Measurements from ENCODE around the gene SDC4. TPM values are rescaled to one million over a fixed set of nuclear protein-coding genes. Genes with fewer than 3 reads are reported as not detected.

Gene SDC4
- total and polyA plus RNA-seq, 2 donors: 28.9 to 110 TPM

- no peak for DNase-seq (ENCODE audit: extremely low spot score)
- H3K27ac ChIP-seq (ENCODE audit: low read depth): no peak overlapping the region
- H3K4me1 ChIP-seq (ENCODE audit: insufficient read depth): peaks cover 2% of the 10 kb centered on the region
- no peak overlapping the region for H3K4me3 ChIP-seq (ENCODE audit: low read depth, low read length)
- H3K36me3 ChIP-seq (ENCODE audit: insufficient read depth): no peaks in the 10 kb centered on the region
- WGBS: 91% methylated on average over 52 of the region's 52 CpGs
Observed at GRCh38 chr20:45297786-45298497, 50.3 kb downstream of the SDC4 start.

DNA sequence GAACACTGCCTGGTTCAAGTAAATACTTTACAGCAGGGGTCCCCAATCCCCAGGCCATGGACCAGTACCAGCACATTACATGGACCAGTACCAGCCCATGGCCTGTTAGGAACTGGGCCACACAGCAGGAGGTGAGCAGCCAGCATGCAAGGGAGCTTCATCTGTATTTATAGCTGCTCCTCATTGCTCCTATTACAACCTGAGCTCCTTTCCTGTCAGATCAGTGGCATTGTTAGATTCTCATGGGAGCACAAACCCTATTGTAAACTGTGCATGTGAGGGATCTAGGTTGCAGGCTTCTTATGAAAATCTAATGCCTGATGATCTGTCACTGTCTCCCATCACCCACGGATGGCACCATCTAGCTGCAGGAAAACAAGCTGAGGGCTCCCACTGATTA, 53.6 kb downstream of the SDC4 start:
- 96% methylated on average over 1 of the region's 1 CpG for WGBS
- no peak overlapping the region for H3K27ac ChIP-seq (ENCODE audit: low read depth)
- DNase-seq (ENCODE audit: extremely low spot score): no peak
- H3K4me1 ChIP-seq (ENCODE audit: insufficient read depth): peaks cover 2% of the 10 kb centered on the region
- H3K36me3 ChIP-seq (ENCODE audit: insufficient read depth): no peaks in the 10 kb centered on the region
- no peak overlapping the region for H3K4me3 ChIP-seq (ENCODE audit: low read depth, low read length)

- Histone ChIP-seq H3K27ac (ENCODE audit: low read depth) (no peak overlapping the region), H3K4me1 (ENCODE audit: insufficient read depth) (peaks cover 2% of the 10 kb centered on the region), H3K4me3 (ENCODE audit: low read depth, low read length) (no peak overlapping the region), H3K36me3 (ENCODE audit: insufficient read depth) (no peaks in the 10 kb centered on the region)
- 59% methylated on average over 5 of the region's 5 CpGs for WGBS
- DNase-seq (ENCODE audit: extremely low spot score): no peak
Observed at GRCh38 chr20:45294003-45294368, 54.2 kb downstream of the SDC4 start.

DNA sequence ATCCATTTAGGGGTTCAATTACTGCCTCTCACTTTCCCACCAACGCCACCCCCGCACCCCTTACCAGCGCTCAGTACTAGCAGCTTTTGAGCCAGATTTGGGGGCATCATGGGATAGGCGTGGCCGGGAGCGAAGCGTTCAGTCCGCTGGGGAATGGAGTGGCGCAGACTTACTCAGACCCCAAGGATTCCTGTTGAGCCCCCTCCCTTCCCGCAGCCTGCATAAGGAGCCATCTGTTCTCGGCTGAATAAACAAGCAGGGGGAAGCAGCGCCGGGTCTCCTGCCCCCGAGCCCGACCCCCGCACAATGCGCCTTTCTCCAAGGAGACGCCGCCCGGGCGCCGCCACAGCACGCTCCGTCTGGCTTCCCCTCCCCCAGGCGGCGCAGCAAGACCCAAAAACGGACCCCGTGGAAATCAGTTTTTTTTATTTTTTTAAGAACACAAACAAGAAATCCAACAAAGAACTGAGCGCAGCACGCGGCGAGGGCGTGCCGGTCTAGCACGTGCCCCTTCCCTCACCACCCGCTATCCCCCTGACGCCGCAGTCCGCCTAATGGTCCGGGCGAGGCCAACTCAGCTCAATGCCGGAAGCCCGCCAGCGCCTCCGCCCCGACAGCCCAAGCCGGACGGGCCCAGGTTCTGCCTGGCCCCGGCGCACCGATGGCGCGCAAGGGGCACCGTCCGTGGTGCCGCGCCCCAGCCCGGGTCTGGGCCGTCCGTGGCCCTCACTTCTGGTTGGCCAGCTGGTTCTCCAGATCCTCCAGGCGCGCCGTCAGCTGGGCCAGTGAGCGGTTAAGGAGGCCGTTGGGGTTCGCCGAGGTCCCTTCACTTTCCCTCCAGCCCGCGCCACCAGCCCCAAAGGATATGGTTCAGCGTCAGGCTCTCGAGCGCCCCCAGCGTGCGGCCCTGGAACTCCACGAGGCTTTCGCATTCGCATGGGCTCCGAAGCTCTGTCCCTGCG, 54.9 kb downstream of the SDC4 start:
- Histone ChIP-seq H3K36me3 (ENCODE audit: insufficient read depth) (no peaks in the 10 kb centered on the region), H3K4me3 (ENCODE audit: low read depth, low read length) (peak overlapping the region; percentile 47), H3K4me1 (ENCODE audit: insufficient read depth) (peaks cover 2% of the 10 kb centered on the region), H3K27ac (ENCODE audit: low read depth) (no peak overlapping the region)
- WGBS: 2% methylated on average over 79 of the region's 79 CpGs
- DNase-seq (ENCODE audit: extremely low spot score): peak; percentile 35

DNA sequence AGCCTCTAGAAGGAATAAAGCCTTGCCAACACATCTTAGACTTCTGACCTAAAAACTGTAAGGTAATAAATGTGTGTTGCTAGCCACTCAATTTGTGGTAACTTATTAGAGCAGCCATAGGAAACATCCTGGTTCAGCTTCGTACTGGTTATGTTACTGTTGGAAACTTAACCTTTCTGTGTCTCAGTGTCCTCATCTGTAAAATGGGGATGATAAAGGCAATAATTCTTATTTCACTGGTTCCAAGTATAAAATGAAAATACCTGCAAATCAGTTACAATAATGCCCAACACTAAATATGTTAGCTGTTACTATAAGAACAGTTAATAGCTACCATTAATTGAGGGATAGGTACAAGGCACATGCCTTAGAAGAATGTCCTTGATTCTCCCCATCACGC, 55.9 kb downstream of the SDC4 start:
- Histone ChIP-seq H3K4me1 (ENCODE audit: insufficient read depth) (peaks cover 2% of the 10 kb centered on the region), H3K36me3 (ENCODE audit: insufficient read depth) (no peaks in the 10 kb centered on the region), H3K27ac (ENCODE audit: low read depth) (no peak overlapping the region), H3K4me3 (ENCODE audit: low read depth, low read length) (no peak overlapping the region)
- no peak for DNase-seq (ENCODE audit: extremely low spot score)
- 88% methylated on average over 2 of the region's 2 CpGs for WGBS

- peaks cover 2% of the 10 kb centered on the region for H3K4me1 ChIP-seq (ENCODE audit: insufficient read depth)
- DNase-seq (ENCODE audit: extremely low spot score): no peak
- WGBS: 87% methylated on average over 9 of the region's 9 CpGs
- no peaks in the 10 kb centered on the region for H3K36me3 ChIP-seq (ENCODE audit: insufficient read depth)
- no peak overlapping the region for H3K4me3 ChIP-seq (ENCODE audit: low read depth, low read length)
- no peak overlapping the region for H3K27ac ChIP-seq (ENCODE audit: low read depth)
Observed at GRCh38 chr20:45291526-45291925, 56.7 kb downstream of the SDC4 start.

GRCh38 chr20:45290677-45291355, 57.4 kb downstream of the SDC4 start:
- Histone ChIP-seq H3K4me3 (ENCODE audit: low read depth, low read length) (no peak overlapping the region), H3K27ac (ENCODE audit: low read depth) (no peak overlapping the region), H3K36me3 (ENCODE audit: insufficient read depth) (no peaks in the 10 kb centered on the region), H3K4me1 (ENCODE audit: insufficient read depth) (peaks cover 2% of the 10 kb centered on the region)
- 22% methylated on average over 8 of the region's 8 CpGs for WGBS
- DNase-seq (ENCODE audit: extremely low spot score): peak; percentile 56

DNA sequence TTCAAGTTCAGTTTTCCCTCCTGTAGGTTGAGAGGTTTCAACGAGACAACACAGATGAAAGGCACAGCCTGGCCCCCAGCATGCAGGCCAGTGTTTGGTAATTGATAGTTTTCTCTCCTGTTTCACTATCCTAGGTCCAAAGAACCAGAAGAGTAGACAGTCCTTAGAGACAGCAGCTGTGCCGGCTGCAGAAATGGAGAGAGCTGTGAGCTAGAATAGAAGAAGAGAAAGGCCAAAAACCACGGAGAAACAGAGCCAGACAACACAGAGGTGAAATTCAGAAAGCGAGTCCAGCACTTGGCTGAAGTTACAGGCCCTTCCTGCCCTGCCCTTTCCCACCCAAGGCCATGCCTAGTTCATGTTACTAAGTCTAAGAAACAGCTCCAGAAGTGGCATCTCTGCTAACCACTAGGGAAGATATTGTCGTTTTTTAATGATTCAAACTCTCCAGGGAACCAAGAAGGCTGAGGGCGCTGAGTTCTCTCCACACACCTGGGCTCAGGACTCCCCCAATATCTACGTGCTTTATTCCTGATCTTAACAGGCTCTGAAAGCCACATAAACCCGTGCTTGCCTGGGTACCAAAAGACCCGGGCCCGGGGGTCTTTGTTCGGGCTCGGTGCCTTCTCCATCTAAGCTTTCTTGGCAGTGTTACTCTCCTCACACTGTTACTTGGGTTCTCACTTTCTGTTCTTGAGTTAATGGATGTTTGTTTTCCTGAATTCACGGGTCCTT, 58.1 kb downstream of the SDC4 start:
- no peak for DNase-seq (ENCODE audit: extremely low spot score)
- WGBS: 82% methylated on average over 13 of the region's 13 CpGs
- H3K27ac ChIP-seq (ENCODE audit: low read depth): no peak overlapping the region
- no peaks in the 10 kb centered on the region for H3K36me3 ChIP-seq (ENCODE audit: insufficient read depth)
- H3K4me3 ChIP-seq (ENCODE audit: low read depth, low read length): no peak overlapping the region
- H3K4me1 ChIP-seq (ENCODE audit: insufficient read depth): peaks cover 2% of the 10 kb centered on the region

DNA sequence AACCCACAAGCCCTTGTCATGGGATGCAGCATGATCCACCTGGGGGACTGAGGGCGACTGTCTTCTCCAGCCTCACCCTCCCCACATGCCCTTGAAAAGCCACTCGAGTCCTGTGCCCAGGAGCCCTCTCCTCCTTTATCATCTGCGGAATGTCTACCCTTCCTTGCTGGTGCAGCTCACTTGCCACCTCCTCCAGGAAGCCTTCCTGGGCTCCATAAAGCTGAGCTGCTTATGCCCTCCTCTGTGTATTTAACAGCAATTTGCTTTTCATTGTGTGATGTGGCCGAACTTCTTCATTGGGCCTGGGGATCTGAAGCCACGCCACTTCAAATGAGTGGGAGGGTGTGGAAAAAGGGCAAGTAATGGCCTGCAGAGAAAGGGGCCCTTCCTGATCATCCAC, 59.4 kb downstream of the SDC4 start:
- Histone ChIP-seq H3K4me1 (ENCODE audit: insufficient read depth) (peaks cover 2% of the 10 kb centered on the region), H3K4me3 (ENCODE audit: low read depth, low read length) (no peak overlapping the region), H3K36me3 (ENCODE audit: insufficient read depth) (no peaks in the 10 kb centered on the region), H3K27ac (ENCODE audit: low read depth) (no peak overlapping the region)
- DNase-seq (ENCODE audit: extremely low spot score): no peak
- WGBS: 92% methylated on average over 5 of the region's 5 CpGs

DNA sequence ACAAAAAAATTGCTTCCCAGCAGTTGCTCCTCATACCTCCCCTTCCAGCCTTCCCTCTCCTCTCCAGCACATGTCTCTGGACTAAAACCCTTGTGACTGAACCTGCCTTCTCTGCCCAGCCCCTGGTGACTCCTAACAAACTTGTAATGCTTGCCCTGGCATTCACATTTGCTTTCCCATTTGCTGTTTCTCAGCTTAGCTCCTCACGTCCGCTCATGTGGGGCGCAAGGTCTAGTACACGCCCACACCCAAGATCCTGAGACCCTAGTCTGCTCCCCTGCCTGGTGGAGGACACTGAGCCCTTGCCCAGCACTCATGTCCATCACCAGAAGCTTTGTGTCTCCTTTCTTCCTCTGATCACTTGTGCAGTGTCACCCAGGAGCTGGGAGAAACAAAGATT, 59.8 kb downstream of the SDC4 start:
- H3K4me3 ChIP-seq (ENCODE audit: low read depth, low read length): no peak overlapping the region
- no peak overlapping the region for H3K27ac ChIP-seq (ENCODE audit: low read depth)
- H3K4me1 ChIP-seq (ENCODE audit: insufficient read depth): peaks cover under 1% of the 10 kb centered on the region
- WGBS: 74% methylated on average over 4 of the region's 4 CpGs
- no peaks in the 10 kb centered on the region for H3K36me3 ChIP-seq (ENCODE audit: insufficient read depth)
- no peak for DNase-seq (ENCODE audit: extremely low spot score)

GRCh38 chr20:45283551-45284057, 64.6 kb downstream of the SDC4 start:
- 57% methylated on average over 4 of the region's 4 CpGs for WGBS

GRCh38 chr20:45282700-45283550, 65.3 kb downstream of the SDC4 start:
- H3K4me1 ChIP-seq (ENCODE audit: insufficient read depth): no peaks in the 10 kb centered on the region
- DNase-seq (ENCODE audit: extremely low spot score): no peak
- no peaks in the 10 kb centered on the region for H3K36me3 ChIP-seq (ENCODE audit: insufficient read depth)
- H3K4me3 ChIP-seq (ENCODE audit: low read depth, low read length): no peak overlapping the region
- 62% methylated on average over 7 of the region's 7 CpGs for WGBS
- H3K27ac ChIP-seq (ENCODE audit: low read depth): no peak overlapping the region

More at GRCh38 chr20:45283551-45284057, 64.6 kb downstream of the SDC4 start:
- Histone ChIP-seq H3K4me1 (ENCODE audit: insufficient read depth) (no peaks in the 10 kb centered on the region), H3K27ac (ENCODE audit: low read depth) (no peak overlapping the region), H3K4me3 (ENCODE audit: low read depth, low read length) (no peak overlapping the region), H3K36me3 (ENCODE audit: insufficient read depth) (no peaks in the 10 kb centered on the region)
- no peak for DNase-seq (ENCODE audit: extremely low spot score)
